Adrenal gland (tissue), 5 donors: Measurements from ENCODE around the gene TENM4.

ENCODE experiments used
- CTCF ChIP-seq, 6 experiments: fragments of 450-650 bp in 4 of 6; fragments of 200-600 bp in 2 of 6; sonication (generic) in 1 of 6; IDR thresholded peaks; 1 replicate in 5 of 6; 2 replicates in 1 of 6; pipeline versions ENCODE4 v1.5.1 to v1.8.0; 2016 to 2021; ENCODE audit warnings: antibody characterized with exemption in 6 of 6, mild to moderate bottlenecking in 2 of 6, moderate library complexity in 1 of 6
- POLR2A ChIP-seq, 2 donors: fragments of 450-650 bp; IDR thresholded peaks; one replicate each; pipeline ENCODE4 v1.6.1; 2017; ENCODE audit warnings: antibody characterized with exemption in 2 of 2, mild to moderate bottlenecking in 2 of 2, moderate library complexity in 1 of 2
- donor health status: DM: no; HTN: no; CAD: no.

GRCh38 chr11:79189601-79190000 is 251.2 kb downstream of the TENM4 start:
- TF ChIP-seq POLR2A (IDR thresholded peaks at IDR 0.05) (no peak), CTCF (IDR thresholded peaks at IDR 0.05) (no peak)
